DOHH2 (cell line): ENCODE data around the gene DYNLL2.
"Not testable (repeated sequence)": the region's sequence is repeated elsewhere in the genome, so short reads cannot be mapped to it uniquely, and the experiment has no call there.

ENCODE experiments used
- H3F3A ChIP-seq: fragments of 200-600 bp; sonication (generic), shearing (Covaris generic); 2 replicates; pipeline ENCODE4 v1.6.0; 2016; ENCODE audit warnings: antibody characterized with exemption, mild to moderate bottlenecking; ENCODE audit not compliant: control insufficient read depth, insufficient read depth
- H3K27ac ChIP-seq: fragments of 200-600 bp; sonication (generic); 2 replicates; pipeline ENCODE4 v1.5.1; 2014; ENCODE audit warnings: low read depth, mild to moderate bottlenecking, low read length, moderate library complexity
- H3K27me3 ChIP-seq: fragments of 200-600 bp; sonication (generic); 2 replicates; pipeline ENCODE4 v1.6.1; 2014; ENCODE audit warnings: mild to moderate bottlenecking, low read length, mixed read lengths; ENCODE audit not compliant: control insufficient read depth
- H3K36me3 ChIP-seq: fragments of 200-600 bp; sonication (generic); 2 replicates; pipeline ENCODE4 v1.6.1; 2014; ENCODE audit warnings: mild to moderate bottlenecking, low read length, moderate library complexity, mixed read lengths; ENCODE audit not compliant: control insufficient read depth
- H3K4me1 ChIP-seq: fragments of 200-600 bp; sonication (generic); 2 replicates; pipeline ENCODE4 v1.6.1; 2014; ENCODE audit warnings: mild to moderate bottlenecking, low read length, mixed read lengths; ENCODE audit not compliant: control insufficient read depth
- H3K4me2 ChIP-seq: fragments of 200-600 bp; sonication (generic); 2 replicates; pipeline ENCODE4 v1.6.0; 2014; ENCODE audit warnings: mild to moderate bottlenecking, low read length, moderate library complexity
- H3K4me3 ChIP-seq: fragments of 200-600 bp; sonication (generic); 2 replicates; pipeline ENCODE4 v1.5.1; 2014; ENCODE audit warnings: mild to moderate bottlenecking, low read length, mixed read lengths
- H3K79me2 ChIP-seq: fragments of 200-600 bp; sonication (generic); 2 replicates; pipeline ENCODE4 v1.6.1; 2014; ENCODE audit warnings: mild to moderate bottlenecking, low read length, mixed read lengths; ENCODE audit not compliant: control insufficient read depth
- H3K9me2 ChIP-seq: fragments of 200-600 bp; sonication (generic); replicated peaks from 2 replicates; pipeline ENCODE4 v1.6.1; 2014; ENCODE audit warnings: mild to moderate bottlenecking, low read length, mixed read lengths; ENCODE audit not compliant: control insufficient read depth
- H3K9me3 ChIP-seq: fragments of 200-600 bp; sonication (generic); 2 replicates; pipeline ENCODE4 v1.6.1; 2014; ENCODE audit warnings: antibody characterized with exemption, low read length, mixed read lengths; ENCODE audit not compliant: control insufficient read depth, insufficient read depth
- H4K20me1 ChIP-seq: fragments of 200-600 bp; sonication (generic); 2 replicates; pipeline ENCODE4 v1.6.0; 2014; ENCODE audit warnings: low read depth, mild to moderate bottlenecking, antibody characterized with exemption, low read length, moderate library complexity; ENCODE audit not compliant: control insufficient read depth, insufficient read depth
- EZH2phosphoT487 ChIP-seq: fragments of 200-600 bp; sonication (generic); IDR thresholded peaks from 2 replicates; pipeline ENCODE4 v1.6.1; 2017; ENCODE audit warnings: borderline replicate concordance, mild to moderate bottlenecking, antibody characterized with exemption, low read length, moderate library complexity, mixed read lengths
- TF ChIP-seq, protein P1 (sequence below): fragments of 200-600 bp; sonication (generic); IDR thresholded peaks from one replicate; pipeline ENCODE4 v1.5.1; 2014; ENCODE audit warnings: antibody characterized with exemption, mild to moderate bottlenecking, low read depth, low read length; ENCODE audit not compliant: poor library complexity, severe bottlenecking

Gene DYNLL2

DNA sequence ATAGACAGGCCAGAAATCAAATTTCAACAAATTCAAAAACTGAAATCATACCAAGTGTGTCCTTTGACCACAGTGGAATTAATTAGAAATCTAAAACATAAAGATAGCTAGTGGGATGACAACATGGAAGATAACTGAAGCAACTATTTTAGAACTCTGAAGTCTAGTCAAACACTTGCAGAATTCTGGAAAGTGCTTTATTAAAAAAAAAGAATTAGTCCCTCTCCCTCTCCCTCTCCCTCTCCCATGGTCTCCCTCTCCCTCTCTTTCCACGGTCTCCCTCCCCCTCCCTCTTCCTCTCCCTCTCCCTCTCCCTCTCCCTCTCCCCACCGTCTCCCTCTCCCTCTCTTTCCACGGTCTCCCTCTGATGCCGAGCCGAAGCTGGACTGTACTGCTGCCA, 58.3 kb downstream of the DYNLL2 start:
- TF ChIP-seq, protein P1, sequence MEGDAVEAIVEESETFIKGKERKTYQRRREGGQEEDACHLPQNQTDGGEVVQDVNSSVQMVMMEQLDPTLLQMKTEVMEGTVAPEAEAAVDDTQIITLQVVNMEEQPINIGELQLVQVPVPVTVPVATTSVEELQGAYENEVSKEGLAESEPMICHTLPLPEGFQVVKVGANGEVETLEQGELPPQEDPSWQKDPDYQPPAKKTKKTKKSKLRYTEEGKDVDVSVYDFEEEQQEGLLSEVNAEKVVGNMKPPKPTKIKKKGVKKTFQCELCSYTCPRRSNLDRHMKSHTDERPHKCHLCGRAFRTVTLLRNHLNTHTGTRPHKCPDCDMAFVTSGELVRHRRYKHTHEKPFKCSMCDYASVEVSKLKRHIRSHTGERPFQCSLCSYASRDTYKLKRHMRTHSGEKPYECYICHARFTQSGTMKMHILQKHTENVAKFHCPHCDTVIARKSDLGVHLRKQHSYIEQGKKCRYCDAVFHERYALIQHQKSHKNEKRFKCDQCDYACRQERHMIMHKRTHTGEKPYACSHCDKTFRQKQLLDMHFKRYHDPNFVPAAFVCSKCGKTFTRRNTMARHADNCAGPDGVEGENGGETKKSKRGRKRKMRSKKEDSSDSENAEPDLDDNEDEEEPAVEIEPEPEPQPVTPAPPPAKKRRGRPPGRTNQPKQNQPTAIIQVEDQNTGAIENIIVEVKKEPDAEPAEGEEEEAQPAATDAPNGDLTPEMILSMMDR, result no peak
- TF ChIP-seq EZH2phosphoT487, result no peak
- Histone ChIP-seq H3K4me2 (no peak overlapping the region), H3K27ac (no peak overlapping the region), H3F3A (no peaks in the 10 kb centered on the region), H3K27me3 (peaks cover 13% of the 10 kb centered on the region), H3K36me3 (no peaks in the 10 kb centered on the region), H3K4me3 (no peak overlapping the region), H4K20me1 (no peaks in the 10 kb centered on the region), H3K79me2 (no peaks in the 10 kb centered on the region), H3K9me3 (peaks cover 4% of the 10 kb centered on the region; the same call in 1 of the 2 replicates), H3K4me1 (no peaks in the 10 kb centered on the region), H3K9me2 (no peaks in the 10 kb centered on the region)

GRCh38 chr17:58143335-58143734, 60.1 kb downstream of the DYNLL2 start:
- not testable (repeated sequence) for H3K36me3 ChIP-seq, H3K9me2 ChIP-seq, H3K27ac ChIP-seq, H3F3A ChIP-seq, H3K9me3 ChIP-seq, H3K4me2 ChIP-seq, H3K4me1 ChIP-seq, H4K20me1 ChIP-seq, H3K79me2 ChIP-seq, H3K4me3 ChIP-seq
- peaks cover 16% of the 10 kb centered on the region for H3K27me3 ChIP-seq

DNA sequence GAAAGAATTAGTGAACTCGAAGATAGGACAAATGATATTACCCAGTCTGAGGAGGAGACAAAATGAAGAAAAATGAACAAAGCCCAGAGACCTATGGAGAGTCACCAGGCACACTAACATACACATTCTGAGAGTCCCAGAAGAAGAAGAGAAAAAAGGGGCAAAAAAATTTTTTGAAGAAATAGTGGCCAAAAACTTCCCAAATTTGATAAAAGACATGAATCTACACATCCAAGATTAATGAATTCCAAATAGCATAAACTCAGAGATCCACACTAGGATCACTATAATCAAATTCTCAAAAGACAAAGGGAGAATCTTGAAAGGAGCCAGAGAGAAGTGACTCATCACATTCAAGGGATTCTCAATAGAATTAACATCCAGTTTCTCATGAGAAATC, 61.6 kb downstream of the DYNLL2 start:
- Histone ChIP-seq H3K79me2 (no peaks in the 10 kb centered on the region), H3K9me2 (no peaks in the 10 kb centered on the region), H3K9me3 (peaks cover 4% of the 10 kb centered on the region; the same call in 1 of the 2 replicates), H3K4me3 (no peak overlapping the region), H3K27me3 (peaks cover 22% of the 10 kb centered on the region), H3K36me3 (no peaks in the 10 kb centered on the region), H3K27ac (no peak overlapping the region), H3K4me2 (no peak overlapping the region), H3K4me1 (no peaks in the 10 kb centered on the region), H4K20me1 (no peaks in the 10 kb centered on the region), H3F3A (no peaks in the 10 kb centered on the region)
- no peak for TF ChIP-seq EZH2phosphoT487
- TF ChIP-seq, protein P1, result no peak
